Activated CD8-positive, alpha-beta T cell treated with anti-CD3 and anti-CD28 coated beads for 36 hours (primary cell): ENCODE results near the gene LINC00305. TPM values are rescaled to one million over a fixed set of nuclear protein-coding genes. Genes with fewer than 3 reads are reported as not detected.

Experiments used
- ATAC-seq: fragments of 200-7000 bp; cut with Tn5 transposase; one replicate; pipeline ENCODE4 v1.10.0; 2021; ENCODE audit warnings: mild to moderate bottlenecking, moderate library complexity
- CTCF ChIA-PET: fragments of 350-600 bp; sonication (Branson Sonifier 250); formaldehyde crosslinking; loops from one replicate; lab custom pipeline; 2021; ENCODE audit warnings: antibody characterized with exemption; lab: Charles Lee
- POLR2A ChIA-PET: fragments of 350-600 bp; sonication (Branson Sonifier 250); formaldehyde crosslinking; loops from one replicate; lab custom pipeline; 2021; ENCODE audit warnings: antibody characterized with exemption; lab: Charles Lee
- DNase-seq: peaks from one replicate; pipeline ENCODE4 v3.0.0-alpha.2; 2020
- H3K27ac Mint-ChIP-seq: one replicate; pipeline ENCODE4 v1.8.0; 2021; ENCODE audit warnings: mild to moderate bottlenecking, mixed read lengths
- H3K27me3 Mint-ChIP-seq: one replicate; pipeline ENCODE4 v1.8.0; 2021; ENCODE audit warnings: mixed read lengths
- H3K36me3 Mint-ChIP-seq: one replicate; pipeline ENCODE4 v1.8.0; 2021; ENCODE audit warnings: low read depth, mixed read lengths
- H3K4me1 Mint-ChIP-seq: one replicate; pipeline ENCODE4 v1.8.0; 2021; ENCODE audit warnings: low read depth, mixed read lengths
- H3K4me3 Mint-ChIP-seq: one replicate; pipeline ENCODE4 v1.8.0; 2021; ENCODE audit warnings: mild to moderate bottlenecking, moderate library complexity, mixed read lengths
- H3K9me3 Mint-ChIP-seq: one replicate; pipeline ENCODE4 v1.8.0; 2021; ENCODE audit warnings: mixed read lengths
- intact Hi-C: fragments of 100-400 bp; cut with micrococcal nuclease; formaldehyde crosslinking; loops from one replicate; pipeline ENCODE4 v1.10.0; 2022
- total RNA-seq, 2 experiments: library from RNA; stranded (reverse); gene quantifications; one replicate each; pipeline ENCODE4 v1.2.3, GENCODE V29; 2021
- TF ChIP-seq, protein P1 (sequence below): fragments of 200-600 bp; IDR thresholded peaks from one replicate; pipeline ENCODE4 v1.8.0; 2022; ENCODE audit warnings: antibody characterized with exemption, mild to moderate bottlenecking

The LINC00305 gene
- total RNA-seq, 2 experiments from 2014 or later: not detected

DNA sequence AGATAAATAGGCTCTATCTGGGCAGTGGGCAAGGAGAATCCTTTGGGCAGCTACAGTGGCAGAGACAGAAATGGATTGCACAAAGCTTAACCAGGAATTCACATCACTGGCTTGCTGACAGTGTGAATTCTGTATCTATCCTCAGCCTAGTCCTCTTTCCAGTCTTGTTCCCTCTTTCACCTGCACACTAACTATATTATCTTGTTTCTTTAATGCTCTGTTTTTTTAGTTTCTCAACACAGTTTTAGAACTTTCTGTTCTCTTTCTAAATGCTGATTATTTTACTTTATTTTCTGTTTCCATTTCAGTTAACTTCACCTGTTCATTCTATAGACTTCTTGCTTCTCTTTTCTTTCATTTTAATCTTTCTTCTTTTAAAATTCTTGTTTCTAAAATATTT is 66.4 kb downstream of the LINC00305 start:
- no peak overlapping the region for H3K4me3 Mint-ChIP-seq
- ATAC-seq (no peak), DNase-seq (no peak)
- H3K36me3 Mint-ChIP-seq: no peaks in the 10 kb centered on the region
- TF ChIP-seq, protein P1, sequence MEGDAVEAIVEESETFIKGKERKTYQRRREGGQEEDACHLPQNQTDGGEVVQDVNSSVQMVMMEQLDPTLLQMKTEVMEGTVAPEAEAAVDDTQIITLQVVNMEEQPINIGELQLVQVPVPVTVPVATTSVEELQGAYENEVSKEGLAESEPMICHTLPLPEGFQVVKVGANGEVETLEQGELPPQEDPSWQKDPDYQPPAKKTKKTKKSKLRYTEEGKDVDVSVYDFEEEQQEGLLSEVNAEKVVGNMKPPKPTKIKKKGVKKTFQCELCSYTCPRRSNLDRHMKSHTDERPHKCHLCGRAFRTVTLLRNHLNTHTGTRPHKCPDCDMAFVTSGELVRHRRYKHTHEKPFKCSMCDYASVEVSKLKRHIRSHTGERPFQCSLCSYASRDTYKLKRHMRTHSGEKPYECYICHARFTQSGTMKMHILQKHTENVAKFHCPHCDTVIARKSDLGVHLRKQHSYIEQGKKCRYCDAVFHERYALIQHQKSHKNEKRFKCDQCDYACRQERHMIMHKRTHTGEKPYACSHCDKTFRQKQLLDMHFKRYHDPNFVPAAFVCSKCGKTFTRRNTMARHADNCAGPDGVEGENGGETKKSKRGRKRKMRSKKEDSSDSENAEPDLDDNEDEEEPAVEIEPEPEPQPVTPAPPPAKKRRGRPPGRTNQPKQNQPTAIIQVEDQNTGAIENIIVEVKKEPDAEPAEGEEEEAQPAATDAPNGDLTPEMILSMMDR: no peak
- H3K27me3 Mint-ChIP-seq: no peaks in the 10 kb centered on the region
- no peaks in the 10 kb centered on the region for H3K4me1 Mint-ChIP-seq
- no peaks in the 10 kb centered on the region for H3K9me3 Mint-ChIP-seq
- intact Hi-C loops: no loop called here
- POLR2A ChIA-PET: no interaction called here
- CTCF ChIA-PET: interaction anchor here (0.6 kb wide), 1 partner anchor 25 kb away, joined by 4 read pairs; no protein-coding TSS in a partner anchor
- no peak overlapping the region for H3K27ac Mint-ChIP-seq

DNA sequence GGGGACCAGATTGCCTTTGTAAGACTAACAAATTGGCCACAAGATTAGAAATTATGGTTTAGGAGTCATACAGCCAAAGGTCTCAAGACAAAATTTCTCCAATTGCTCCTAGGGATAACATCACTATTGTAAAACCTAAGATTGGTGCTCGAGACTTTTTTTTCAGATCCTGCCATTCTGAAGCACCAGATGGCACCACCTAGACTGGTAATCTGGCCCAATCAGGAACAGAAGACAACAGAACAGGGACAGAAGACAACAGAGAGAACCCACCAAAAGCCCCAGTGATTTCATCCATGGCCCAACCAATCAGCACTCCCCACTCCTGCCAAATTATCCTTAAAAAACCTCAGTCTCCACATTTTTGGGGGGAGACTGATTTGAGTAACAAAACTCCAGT is 66.8 kb downstream of the LINC00305 start:
- no peaks in the 10 kb centered on the region for H3K36me3 Mint-ChIP-seq
- ChIA-PET CTCF (interaction anchor here (0.6 kb wide), 1 partner anchor 25 kb away, joined by 4 read pairs; no protein-coding TSS in a partner anchor), POLR2A (no interaction called here)
- H3K4me3 Mint-ChIP-seq: no peak overlapping the region
- no peaks in the 10 kb centered on the region for H3K27me3 Mint-ChIP-seq
- no peak overlapping the region for H3K27ac Mint-ChIP-seq
- ATAC-seq: no peak
- no peak for DNase-seq
- no peaks in the 10 kb centered on the region for H3K4me1 Mint-ChIP-seq
- intact Hi-C loops: no loop called here
- H3K9me3 Mint-ChIP-seq: no peaks in the 10 kb centered on the region
- TF ChIP-seq, protein P1: no peak

DNA sequence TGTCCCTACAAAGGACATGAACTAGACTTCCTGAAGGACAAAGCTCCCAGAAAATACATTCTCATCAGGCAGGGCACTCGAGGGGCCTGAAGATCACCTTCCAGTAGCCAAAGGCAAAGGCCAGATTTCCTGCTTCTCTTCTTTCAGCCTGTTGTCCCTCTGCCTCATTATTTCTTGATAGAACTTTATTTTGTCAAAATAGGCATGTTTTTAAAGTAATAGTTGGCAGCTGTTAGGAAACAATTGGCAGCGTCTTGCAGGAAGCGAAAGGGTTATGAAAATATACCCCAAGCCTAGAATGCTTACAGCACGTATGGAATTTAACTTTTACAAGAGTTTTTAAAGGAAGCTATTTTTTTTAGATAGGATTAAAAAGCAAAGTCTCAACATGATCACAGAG is 74.9 kb downstream of the LINC00305 start:
- H3K36me3 Mint-ChIP-seq: no peaks in the 10 kb centered on the region
- H3K27ac Mint-ChIP-seq: no peak overlapping the region
- peaks cover 4% of the 10 kb centered on the region for H3K9me3 Mint-ChIP-seq
- ChIA-PET POLR2A (no interaction called here), CTCF (no interaction called here)
- TF ChIP-seq, protein P1: no peak
- ATAC-seq (no peak), DNase-seq (no peak)
- H3K27me3 Mint-ChIP-seq: peaks cover 6% of the 10 kb centered on the region
- H3K4me1 Mint-ChIP-seq: no peaks in the 10 kb centered on the region
- intact Hi-C loops: no loop called here
- H3K4me3 Mint-ChIP-seq: no peak overlapping the region

DNA sequence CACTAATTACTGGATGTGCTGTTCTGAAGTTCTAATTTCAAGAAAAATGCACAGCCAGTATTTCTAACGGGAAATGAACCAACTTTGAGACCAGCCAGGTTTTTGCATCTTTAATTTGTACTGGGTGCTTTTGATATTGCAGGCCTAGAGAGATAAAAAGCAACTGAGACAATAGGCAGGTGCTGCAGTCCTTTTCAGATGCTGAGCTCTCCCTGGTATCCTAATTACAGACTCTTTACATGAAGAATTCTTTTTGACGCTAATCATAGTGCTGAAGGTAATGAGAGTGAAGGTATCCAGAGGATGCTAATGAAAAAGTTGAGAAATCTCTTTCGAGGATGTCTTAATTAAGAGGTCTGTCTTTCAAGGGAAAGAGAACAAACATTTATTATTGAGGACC is 93.9 kb downstream of the LINC00305 start:
- TF ChIP-seq, protein P1: no peak
- no peak for ATAC-seq
- Mint-ChIP-seq H3K4me1 (no peaks in the 10 kb centered on the region), H3K27ac (no peak overlapping the region), H3K27me3 (peaks cover 2% of the 10 kb centered on the region), H3K9me3 (peaks cover 4% of the 10 kb centered on the region), H3K4me3 (no peak overlapping the region), H3K36me3 (no peaks in the 10 kb centered on the region)
- intact Hi-C loops: no loop called here
- ChIA-PET CTCF (no interaction called here), POLR2A (no interaction called here)
- DNase-seq: no peak

DNA sequence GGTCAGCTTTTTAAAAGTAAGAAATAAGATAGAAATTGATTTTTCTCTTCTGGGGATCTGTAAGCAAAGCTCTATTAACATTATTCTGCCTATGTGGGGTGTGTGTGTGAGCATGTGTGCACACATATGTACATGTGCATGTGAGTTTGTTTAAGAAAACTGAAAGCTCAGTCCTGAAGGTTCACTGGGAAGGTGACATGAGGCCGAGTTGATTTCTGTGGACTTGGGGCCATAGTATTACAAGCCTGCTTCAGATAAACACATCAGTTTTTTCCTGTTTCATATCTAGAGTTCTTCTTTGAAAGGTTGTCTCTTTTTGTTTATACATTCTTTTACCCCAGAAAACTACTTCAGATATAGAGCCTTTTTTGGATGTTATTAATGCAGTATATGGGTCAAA is 95.6 kb downstream of the LINC00305 start:
- H3K4me1 Mint-ChIP-seq: no peaks in the 10 kb centered on the region
- POLR2A ChIA-PET: no interaction called here
- H3K27me3 Mint-ChIP-seq: no peaks in the 10 kb centered on the region
- intact Hi-C loops: no loop called here
- H3K4me3 Mint-ChIP-seq: no peak overlapping the region
- H3K36me3 Mint-ChIP-seq: no peaks in the 10 kb centered on the region
- H3K9me3 Mint-ChIP-seq: no peaks in the 10 kb centered on the region
- no peak for ATAC-seq
- CTCF ChIA-PET: no interaction called here
- TF ChIP-seq, protein P1: no peak
- H3K27ac Mint-ChIP-seq: no peak overlapping the region
- DNase-seq: no peak
